Right lobe of liver (tissue), 6 donors: Measurements from ENCODE around the gene CD4. TPM values are rescaled to one million over a fixed set of nuclear protein-coding genes. Genes with fewer than 3 reads are reported as not detected.

Source experiments
- ATAC-seq, 4 donors: fragments of 200-7000 bp; cut with Tn5 transposase; one replicate each; pipeline ENCODE4 v1.9.1; 2020; ENCODE audit warnings: mild to moderate bottlenecking in 4 of 4, moderate library complexity in 4 of 4
- DNase-seq, 3 donors: peaks; one replicate each; pipeline ENCODE4 v3.0.0-alpha.2; 2020
- H3K27ac ChIP-seq, 3 donors: fragments of 200-600 bp; one replicate each; pipeline ENCODE4 v1.8.0; 2022
- H3K27me3 ChIP-seq, 2 donors: fragments of 200-600 bp; one replicate each; pipeline ENCODE4 v1.8.0; 2022
- H3K36me3 ChIP-seq, 4 donors: fragments of 200-600 bp; sonication (generic) in 1 of 4; one replicate each; pipeline versions ENCODE4 v1.5.1 to v1.8.0; 2017 to 2022; ENCODE audit warnings: control low read depth in 1 of 4
- H3K4me1 ChIP-seq, 4 donors: fragments of 200-600 bp; sonication (generic) in 1 of 4; one replicate each; pipeline versions ENCODE4 v1.5.1 to v1.8.0; 2017 to 2022; ENCODE audit warnings: control low read depth in 1 of 4
- H3K4me3 ChIP-seq, 3 donors: fragments of 200-600 bp; one replicate each; pipeline ENCODE4 v1.8.0; 2022
- H3K9me3 ChIP-seq, 4 donors: fragments of 200-600 bp; sonication (generic) in 1 of 4; one replicate each; pipeline versions ENCODE4 v1.5.1 to v1.8.0; 2017 to 2022; ENCODE audit warnings: control low read depth in 1 of 4
- CTCF ChIP-seq, 4 donors: fragments of 200-600 bp in 3 of 4; fragments of 450-650 bp in 1 of 4; IDR thresholded peaks; one replicate each; pipeline versions ENCODE4 v1.5.1 to v1.8.0; 2016 to 2022; ENCODE audit warnings: antibody characterized with exemption in 4 of 4, mild to moderate bottlenecking in 2 of 4
- POLR2A ChIP-seq: fragments of 450-650 bp; IDR thresholded peaks from one replicate; pipeline ENCODE4 v1.6.1; 2017; ENCODE audit warnings: antibody characterized with exemption, mild to moderate bottlenecking
- WGBS: methylation state at CpG from one replicate; pipeline ENCODE4 v1.1.6; 2018; ENCODE audit warnings: low coverage, low lambda C conversion rate; ENCODE audit not compliant: insufficient coverage; ENCODE audit errors: missing lambda C conversion rate; 5-methylcytosine and 5-hydroxymethylcytosine counted together
- intact Hi-C, 2 donors: fragments of 100-400 bp; cut with DNase I; formaldehyde crosslinking; loops; one replicate each; pipeline versions ENCODE4 v1.11.2 to v1.14.1; 2022
- total RNA-seq, 6 experiments: library from RNA; depleted of rRNA in 2 of 6; stranded (reverse); fragments of >200 nt in 2 of 6; fragmentation: NEBNext Ultra II Directional in 3 of 6; extraction: Animal tissue kit (Norgen Biotek cat#: 25700) in 3 of 6; gene quantifications; one replicate each; pipeline versions ENCODE4 v1.1.0 to v1.2.4, GENCODE V29; 2016 to 2023
- donor health status: DM: no; HTN: yes; CAD: no.
- donor health status: DM: no; HTN: no; CAD: no.
- donor health status: DM: no; HTN: no; CAD: no.
- donor health status: DM: no; HTN: yes; CAD: no.
- donor health status: DM: no; HTN: yes; CAD: no.

Gene CD4
- total RNA-seq, 6 experiments from 2014 or later, result 10.0 to 41.6 (median 28.1) TPM

DNA sequence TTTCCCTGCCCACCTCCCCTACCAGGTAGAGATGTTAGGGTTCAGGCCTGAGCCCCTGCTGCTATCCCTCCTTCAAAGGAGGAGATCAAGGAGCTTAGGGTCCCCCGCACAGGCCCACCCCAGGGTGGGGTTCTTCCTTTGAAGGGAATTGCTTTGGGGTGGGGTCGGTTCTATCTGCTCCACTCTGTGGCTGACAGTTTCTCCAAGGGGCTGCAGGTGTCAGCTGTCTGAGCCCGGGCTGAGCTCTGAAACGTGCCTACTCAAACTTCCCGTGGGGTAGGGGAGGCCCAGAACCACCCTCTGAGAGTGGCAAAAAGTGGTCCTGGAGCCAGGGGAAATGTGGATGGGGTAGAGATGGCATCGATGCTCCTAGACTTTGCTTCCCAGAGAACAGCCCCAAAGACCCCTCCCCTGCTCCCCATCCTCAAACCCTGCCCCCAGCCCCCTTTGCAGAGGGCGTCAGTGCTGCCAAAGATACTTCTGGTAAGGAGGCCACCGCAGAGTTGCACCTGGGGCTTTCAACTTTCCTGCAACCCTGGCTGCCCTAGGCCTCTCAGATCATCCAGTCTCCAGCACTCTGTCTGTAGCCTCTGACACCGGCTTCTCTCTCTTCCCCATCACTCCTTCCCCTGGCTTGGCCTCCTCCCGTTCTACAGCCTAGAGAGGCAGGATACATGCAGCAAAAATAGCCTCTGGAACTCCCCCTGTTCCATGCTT is 6.3 kb upstream of the CD4 start:
- peaks cover 0 to 20% (median 10%) of the 10 kb centered on the region in 4 donors for H3K4me1 ChIP-seq
- TF ChIP-seq CTCF (IDR thresholded peaks at IDR 0.05) (no peak), POLR2A (no peak)
- no peaks in the 10 kb centered on the region for H3K27me3 ChIP-seq
- ATAC-seq (no peak), DNase-seq (no peak)
- H3K27ac ChIP-seq, result no peak overlapping the region
- H3K9me3 ChIP-seq, result no peaks in the 10 kb centered on the region
- no peaks in the 10 kb centered on the region for H3K36me3 ChIP-seq
- 64% methylated on average over 2 of the region's 10 CpGs for WGBS
- intact Hi-C loops, result no loop called here
- H3K4me3 ChIP-seq, result no peak overlapping the region

DNA sequence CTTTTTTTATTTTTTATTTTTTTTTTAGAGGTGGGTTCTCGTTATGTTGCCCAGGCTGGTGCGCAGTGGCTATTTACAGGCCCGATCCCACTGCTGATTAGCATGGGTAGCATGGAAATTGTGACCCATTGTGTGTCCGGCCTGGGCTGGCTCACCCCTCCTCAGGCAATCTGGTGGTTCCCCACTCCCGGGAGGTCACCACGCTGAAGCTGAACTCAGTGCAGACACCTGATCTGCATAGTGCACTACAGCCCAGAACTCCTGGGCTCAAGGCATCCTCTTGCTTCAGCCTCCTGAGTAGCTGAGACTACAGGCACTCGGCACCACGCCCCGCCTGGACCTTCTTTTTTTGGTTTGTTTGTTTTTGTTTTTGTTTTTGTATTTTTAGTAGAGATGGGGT is 5.5 kb upstream of the CD4 start:
- no peak overlapping the region for H3K4me3 ChIP-seq
- TF ChIP-seq POLR2A (no peak), CTCF (IDR thresholded peaks at IDR 0.05) (no peak)
- no peak for DNase-seq
- ATAC-seq, result no peak
- WGBS, result 86% methylated on average over 5 of the region's 9 CpGs
- intact Hi-C loops, result no loop called here
- H3K36me3 ChIP-seq, result no peaks in the 10 kb centered on the region
- peaks cover 0 to 15% (median 8%) of the 10 kb centered on the region in 4 donors for H3K4me1 ChIP-seq
- no peaks in the 10 kb centered on the region for H3K27me3 ChIP-seq
- H3K27ac ChIP-seq, result no peak overlapping the region
- H3K9me3 ChIP-seq, result no peaks in the 10 kb centered on the region

GRCh38 chr12:6784296-6784695 is 5.0 kb upstream of the CD4 start:
- no peak for TF ChIP-seq CTCF (IDR thresholded peaks at IDR 0.05)
- no peak for TF ChIP-seq POLR2A
- WGBS, result 80% methylated on average over 1 of the region's 5 CpGs
- H3K27me3 ChIP-seq, result no peaks in the 10 kb centered on the region
- peaks cover 0 to 11% (median 6%) of the 10 kb centered on the region in 4 donors for H3K4me1 ChIP-seq
- no peak for ATAC-seq
- H3K4me3 ChIP-seq, result no peak overlapping the region
- intact Hi-C loops, result no loop called here
- H3K36me3 ChIP-seq, result no peaks in the 10 kb centered on the region
- H3K27ac ChIP-seq, result no peak overlapping the region
- DNase-seq, result no peak
- no peaks in the 10 kb centered on the region for H3K9me3 ChIP-seq

GRCh38 chr12:6784761-6785160 is 4.6 kb upstream of the CD4 start:
- intact Hi-C loops, result no loop called here
- Histone ChIP-seq H3K4me3 (no peak overlapping the region), H3K27ac (no peak overlapping the region), H3K9me3 (no peaks in the 10 kb centered on the region), H3K27me3 (no peaks in the 10 kb centered on the region), H3K4me1 (peaks cover 0 to 8% (median 3%) of the 10 kb centered on the region in 4 donors), H3K36me3 (no peaks in the 10 kb centered on the region)
- WGBS, result 48% methylated on average over 5 of the region's 5 CpGs
- DNase-seq, result no peak
- TF ChIP-seq POLR2A (no peak), CTCF (IDR thresholded peaks at IDR 0.05) (no peak)
- peak in 1 of 4 donors; percentile 8 for ATAC-seq
